PC-9 (cell line): ENCODE measurements around the gene C3. TPM values are rescaled to one million over a fixed set of nuclear protein-coding genes. Genes with fewer than 3 reads are reported as not detected.

Experiments used
- BruUV-seq: library from RNA; stranded (reverse); fragments of 400-500 nt; replicated peaks from 2 replicates; lab custom pipeline; 2021; lab: Mats Ljungman, UMichigan
- CTCF ChIA-PET: fragments of 300-600 bp; sonication (Branson Sonifier 250); formaldehyde crosslinking; loops from one replicate; lab custom pipeline; 2022; ENCODE audit warnings: antibody characterized with exemption; lab: Charles Lee
- POLR2A ChIA-PET: fragments of 300-600 bp; sonication (Branson Sonifier 250); formaldehyde crosslinking; loops from one replicate; lab custom pipeline; 2022; ENCODE audit warnings: antibody characterized with exemption; ENCODE audit not compliant: unreplicated experiment; lab: Charles Lee
- DNase-seq, 2 experiments: peaks; one replicate each; pipeline versions ENCODE4 v3.0.0 to v3.0.0-alpha.2; 2015 to 2022; ENCODE audit warnings: mixed read lengths in 1 of 2
- H2AFZ ChIP-seq: fragments of 200-600 bp; sonication (generic); 2 replicates; pipeline ENCODE4 v1.8.1; 2017; ENCODE audit warnings: antibody characterized with exemption
- H3F3A ChIP-seq: fragments of 200-600 bp; sonication (generic); 2 replicates; pipeline ENCODE4 v1.8.1; 2017; ENCODE audit warnings: antibody characterized with exemption, mild to moderate bottlenecking, low read depth; ENCODE audit not compliant: insufficient read depth
- H3K27ac ChIP-seq: fragments of 200-600 bp; sonication (generic); 2 replicates; pipeline ENCODE4 v1.6.1; 2016; ENCODE audit warnings: mixed run types
- H3K27me3 ChIP-seq: fragments of 200-600 bp; sonication (generic); 2 replicates; pipeline ENCODE4 v1.6.1; 2016; ENCODE audit warnings: low read depth, mixed run types; ENCODE audit not compliant: insufficient read depth
- H3K36me3 ChIP-seq: fragments of 200-600 bp; sonication (generic); 2 replicates; pipeline ENCODE4 v1.6.1; 2016; ENCODE audit warnings: low read depth, mixed run types
- H3K4me1 ChIP-seq: fragments of 200-600 bp; sonication (generic); replicated peaks from 2 replicates; pipeline ENCODE4 v1.6.1; 2016; ENCODE audit warnings: mixed run types; ENCODE audit not compliant: insufficient read depth
- H3K4me2 ChIP-seq: fragments of 200-600 bp; sonication (generic); 2 replicates; pipeline ENCODE4 v1.6.1; 2017; ENCODE audit warnings: mixed run types
- H3K4me3 ChIP-seq: fragments of 200-600 bp; sonication (generic); 2 replicates; pipeline ENCODE4 v1.6.1; 2016; ENCODE audit warnings: mixed run types
- H3K79me2 ChIP-seq: fragments of 200-600 bp; sonication (generic); 2 replicates; pipeline ENCODE4 v1.6.1; 2017; ENCODE audit warnings: low read depth, mixed run types
- H3K9me2 ChIP-seq: fragments of 200-600 bp; sonication (generic); 2 replicates; pipeline ENCODE4 v1.8.1; 2017; ENCODE audit warnings: mild to moderate bottlenecking; ENCODE audit not compliant: insufficient read depth
- H3K9me3 ChIP-seq: fragments of 200-600 bp; sonication (generic); 2 replicates; pipeline ENCODE4 v1.8.1; 2016; ENCODE audit warnings: low read depth; ENCODE audit not compliant: insufficient read depth
- H4K20me1 ChIP-seq: fragments of 200-600 bp; sonication (generic); 2 replicates; pipeline ENCODE4 v1.8.1; 2017; ENCODE audit not compliant: insufficient read depth
- EZH2 ChIP-seq: fragments of 200-600 bp; sonication (generic); IDR thresholded peaks from 2 replicates; pipeline ENCODE4 v1.8.0; 2017; ENCODE audit warnings: antibody characterized with exemption, low read depth
- intact Hi-C: fragments of 100-400 bp; cut with micrococcal nuclease; formaldehyde crosslinking; loops from one replicate; pipeline ENCODE4 v1.10.0; 2022; ENCODE audit not compliant: unreplicated experiment
- total RNA-seq: library from RNA; stranded (reverse); gene quantifications from 2 replicates; pipeline ENCODE4 v1.2.3, GENCODE V29; 2021
- TF ChIP-seq, protein P1 (sequence below): fragments of 200-600 bp; sonication (generic); conservative IDR thresholded peaks from 2 replicates; pipeline ENCODE4 v1.6.1; 2017; ENCODE audit warnings: mixed run types, antibody characterized with exemption, mild to moderate bottlenecking, moderate library complexity

Gene C3
- total RNA-seq, 1 experiment from 2014 or later, result 130 TPM

- ChIA-PET CTCF (no interaction called here), POLR2A (interaction anchor here (0.7 kb wide), 1 partner anchor 981 kb away, joined by 3 read pairs; no protein-coding TSS in a partner anchor)
- no peaks in the 10 kb centered on the region for H3K27me3 ChIP-seq
- TF ChIP-seq, protein P1, sequence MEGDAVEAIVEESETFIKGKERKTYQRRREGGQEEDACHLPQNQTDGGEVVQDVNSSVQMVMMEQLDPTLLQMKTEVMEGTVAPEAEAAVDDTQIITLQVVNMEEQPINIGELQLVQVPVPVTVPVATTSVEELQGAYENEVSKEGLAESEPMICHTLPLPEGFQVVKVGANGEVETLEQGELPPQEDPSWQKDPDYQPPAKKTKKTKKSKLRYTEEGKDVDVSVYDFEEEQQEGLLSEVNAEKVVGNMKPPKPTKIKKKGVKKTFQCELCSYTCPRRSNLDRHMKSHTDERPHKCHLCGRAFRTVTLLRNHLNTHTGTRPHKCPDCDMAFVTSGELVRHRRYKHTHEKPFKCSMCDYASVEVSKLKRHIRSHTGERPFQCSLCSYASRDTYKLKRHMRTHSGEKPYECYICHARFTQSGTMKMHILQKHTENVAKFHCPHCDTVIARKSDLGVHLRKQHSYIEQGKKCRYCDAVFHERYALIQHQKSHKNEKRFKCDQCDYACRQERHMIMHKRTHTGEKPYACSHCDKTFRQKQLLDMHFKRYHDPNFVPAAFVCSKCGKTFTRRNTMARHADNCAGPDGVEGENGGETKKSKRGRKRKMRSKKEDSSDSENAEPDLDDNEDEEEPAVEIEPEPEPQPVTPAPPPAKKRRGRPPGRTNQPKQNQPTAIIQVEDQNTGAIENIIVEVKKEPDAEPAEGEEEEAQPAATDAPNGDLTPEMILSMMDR, result no peak
- TF ChIP-seq EZH2, result no peak
- 0 out of 2 replicates have a peak, but pooled peaks cover 4% of the 10 kb centered on the region for H3K36me3 ChIP-seq
- intact Hi-C loops, result no loop called here
- peaks cover 4% of the 10 kb centered on the region; the same call in 1 of the 2 replicates for H4K20me1 ChIP-seq
- H3K4me3 ChIP-seq, result no peak overlapping the region
- no TSS peak for BruUV-seq
- peak in 1 of 2 experiments; percentile 37 for DNase-seq
- H3K4me1 ChIP-seq, result 0 out of 2 replicates have a peak, but pooled peaks cover under 1% of the 10 kb centered on the region
- no peaks in the 10 kb centered on the region for H3K9me3 ChIP-seq
- no peak overlapping the region for H2AFZ ChIP-seq
- no peak overlapping the region for H3K4me2 ChIP-seq
- H3F3A ChIP-seq, result peaks cover 67% of the 10 kb centered on the region
- no peaks in the 10 kb centered on the region for H3K79me2 ChIP-seq
- H3K9me2 ChIP-seq, result no peaks in the 10 kb centered on the region
- H3K27ac ChIP-seq, result no peak overlapping the region
Measured at GRCh38 chr19:6753178-6754031, 33.0 kb upstream of the C3 start.

- Histone ChIP-seq H3K4me1 (0 out of 2 replicates have a peak, but pooled peaks cover 5% of the 10 kb centered on the region), H3K9me2 (no peaks in the 10 kb centered on the region), H3K4me2 (no peak overlapping the region), H3K9me3 (no peaks in the 10 kb centered on the region), H3K36me3 (0 out of 2 replicates have a peak, but pooled peaks cover 9% of the 10 kb centered on the region), H3K27ac (no peak overlapping the region), H3K4me3 (no peak overlapping the region), H3F3A (peaks cover 70% of the 10 kb centered on the region), H3K27me3 (no peaks in the 10 kb centered on the region), H2AFZ (no peak overlapping the region), H3K79me2 (no peaks in the 10 kb centered on the region), H4K20me1 (peaks cover 4% of the 10 kb centered on the region; the same call in 1 of the 2 replicates)
- no peak for DNase-seq
- BruUV-seq, result no TSS peak
- ChIA-PET POLR2A (no interaction called here), CTCF (no interaction called here)
- intact Hi-C loops, result no loop called here
- no peak for TF ChIP-seq EZH2
Measured at GRCh38 chr19:6752256-6753177, 32.1 kb upstream of the C3 start.

GRCh38 chr19:6751189-6751588 is 30.7 kb upstream of the C3 start:
- H3K4me3 ChIP-seq, result no peak overlapping the region
- H3K36me3 ChIP-seq, result peaks cover 17% of the 10 kb centered on the region; the same call in 1 of the 2 replicates
- TSS peak; percentile 15 for BruUV-seq
- 0 out of 2 replicates have a peak, but pooled peaks cover 5% of the 10 kb centered on the region for H3K4me1 ChIP-seq
- ChIA-PET POLR2A (no interaction called here), CTCF (no interaction called here)
- no peak overlapping the region for H2AFZ ChIP-seq
- DNase-seq, result peak in 1 of 2 experiments; percentile 53
- H3K9me2 ChIP-seq, result no peaks in the 10 kb centered on the region
- TF ChIP-seq EZH2, result no peak
- TF ChIP-seq, protein P1, result no peak
- H3K27me3 ChIP-seq, result no peaks in the 10 kb centered on the region
- peaks cover 4% of the 10 kb centered on the region for H4K20me1 ChIP-seq
- peaks cover 11% of the 10 kb centered on the region for H3K79me2 ChIP-seq
- intact Hi-C loops, result no loop called here
- H3F3A ChIP-seq, result peaks cover 69% of the 10 kb centered on the region
- H3K4me2 ChIP-seq, result no peak overlapping the region
- no peaks in the 10 kb centered on the region for H3K9me3 ChIP-seq
- H3K27ac ChIP-seq, result peak overlapping the region; percentile 21; the same call in 1 of the 2 replicates
